T-cell (primary cell): ENCODE data around the gene CYTH1. TPM values are rescaled to one million over a fixed set of nuclear protein-coding genes. Genes with fewer than 3 reads are reported as not detected.

Source experiments
- ATAC-seq, 4 experiments: fragments of 200-7000 bp in 3 of 4; fragments of 150-1000 bp in 1 of 4; cut with Tn5 transposase; replicated peaks in 1 of 4; 1 replicate in 3 of 4; 2 replicates in 1 of 4; pipeline ENCODE4 v1.10.0; 2021; ENCODE audit warnings: moderate library complexity in 3 of 4, mild to moderate bottlenecking in 2 of 4, moderate number of reproducible peaks in 1 of 4
- CTCF ChIA-PET, 2 donors: fragments of 300-600 bp; sonication (Branson Sonifier 250); formaldehyde crosslinking; loops; one replicate each; lab custom pipeline; 2022; ENCODE audit warnings: antibody characterized with exemption in 2 of 2; lab: Charles Lee
- POLR2A ChIA-PET, 2 donors: fragments of 300-600 bp; sonication (Branson Sonifier 250); formaldehyde crosslinking; loops; one replicate each; lab custom pipeline; 2022; ENCODE audit warnings: antibody characterized with exemption in 2 of 2; lab: Charles Lee
- DNase-seq, 35 experiments: peaks; one replicate each; pipeline versions ENCODE4 v3.0.0 to v3.0.0-alpha.2; 2013 to 2023
- H3K27ac ChIP-seq: one replicate; pipeline ENCODE4 v1.5.1; 2013; ENCODE audit warnings: low read length
- H3K27me3 ChIP-seq, 2 experiments: replicated peaks in 1 of 2; 1 replicate in 1 of 2; 2 replicates in 1 of 2; pipeline versions ENCODE4 v1.6.1 to v1.7.0; 2013; ENCODE audit warnings: low read length in 1 of 2, mixed read lengths in 1 of 2; ENCODE audit not compliant: control insufficient read depth in 2 of 2, insufficient read depth in 2 of 2; ENCODE audit errors: extremely low read depth in 1 of 2
- H3K36me3 ChIP-seq, 2 donors: 1 replicate in 1 of 2; 2 replicates in 1 of 2; pipeline versions ENCODE4 v1.6.1 to v1.7.0; 2013; ENCODE audit warnings: low read length in 1 of 2; ENCODE audit not compliant: control insufficient read depth in 2 of 2, insufficient read depth in 1 of 2; ENCODE audit errors: extremely low read depth in 1 of 2
- H3K4me1 ChIP-seq, 2 experiments: 1 replicate in 1 of 2; 2 replicates in 1 of 2; pipeline versions ENCODE4 v1.6.1 to v1.7.0; 2013; ENCODE audit warnings: low read length in 2 of 2, mixed read lengths in 1 of 2; ENCODE audit not compliant: insufficient read depth in 2 of 2, control insufficient read depth in 1 of 2; ENCODE audit errors: extremely low read depth in 1 of 2
- H3K4me3 ChIP-seq, 2 donors: 1 replicate in 1 of 2; 2 replicates in 1 of 2; pipeline versions ENCODE4 v1.5.1 to v1.7.0; 2013; ENCODE audit warnings: mild to moderate bottlenecking in 2 of 2, low read length in 1 of 2, moderate library complexity in 1 of 2; ENCODE audit not compliant: control insufficient read depth in 1 of 2; ENCODE audit errors: extremely low read depth in 1 of 2
- H3K9me3 ChIP-seq: 2 replicates; pipeline ENCODE4 v1.7.0; 2013
- H3K27ac Mint-ChIP-seq, 2 donors: one replicate each; pipeline ENCODE4 v1.8.0; 2020 to 2021; ENCODE audit warnings: mild to moderate bottlenecking in 2 of 2, mixed read lengths in 2 of 2
- H3K27me3 Mint-ChIP-seq, 2 donors: one replicate each; pipeline ENCODE4 v1.8.0; 2021 to 2022; ENCODE audit warnings: mixed read lengths in 2 of 2
- H3K36me3 Mint-ChIP-seq: one replicate; pipeline ENCODE4 v1.8.0; 2021; ENCODE audit warnings: mixed read lengths
- H3K4me1 Mint-ChIP-seq, 3 donors: one replicate each; pipeline ENCODE4 v1.8.0; 2020 to 2022; ENCODE audit warnings: mixed read lengths in 3 of 3, mild to moderate bottlenecking in 1 of 3
- H3K4me3 Mint-ChIP-seq, 3 donors: one replicate each; pipeline ENCODE4 v1.8.0; 2020 to 2022; ENCODE audit warnings: mild to moderate bottlenecking in 3 of 3, mixed read lengths in 3 of 3, moderate library complexity in 3 of 3
- H3K9me3 Mint-ChIP-seq, 3 donors: one replicate each; pipeline ENCODE4 v1.8.0; 2020 to 2022; ENCODE audit warnings: mixed read lengths in 3 of 3
- WGBS: methylation state at CpG from one replicate; pipeline ENCODE4 v1.1.5; 2013; ENCODE audit warnings: missing lambda C conversion rate; ENCODE audit not compliant: insufficient coverage; 5-methylcytosine and 5-hydroxymethylcytosine counted together
- total RNA-seq, 35 experiments: library from RNA in 6 of 35; stranded (reverse) in 6 of 35; fragments of 120-200 nt in 1 of 35; gene quantifications; one replicate each; pipeline versions ENCODE4 v1.2.1 to v1.2.4 and lab custom pipeline; 2013 to 2026

Gene CYTH1
- total RNA-seq, 5 donors from 2014 or later (not counting 1 experiment from before 2014, with no cell fraction given) = 357 to 509 (median 372) TPM

GRCh38 chr17:78658281-78658785, 123.7 kb downstream of the CYTH1 start:
- no peak overlapping the region for H3K27ac ChIP-seq
- H3K9me3 ChIP-seq = no peaks in the 10 kb centered on the region
- ChIA-PET POLR2A (no interaction called here), CTCF (no interaction called here)
- no peaks in the 10 kb centered on the region for H3K36me3 ChIP-seq
- no peaks in the 10 kb centered on the region for H3K36me3 Mint-ChIP-seq
- H3K4me1 Mint-ChIP-seq = peaks cover 0 to 1% (median under 1%) of the 10 kb centered on the region in 3 donors
- H3K27me3 Mint-ChIP-seq = no peaks in the 10 kb centered on the region
- ATAC-seq = no peak
- DNase-seq = no peak
- no peak overlapping the region for H3K27ac Mint-ChIP-seq
- 95% methylated on average over 11 of the region's 18 CpGs for WGBS
- H3K27me3 ChIP-seq = no peaks in the 10 kb centered on the region
- no peaks in the 10 kb centered on the region for H3K9me3 Mint-ChIP-seq
- no peaks in the 10 kb centered on the region for H3K4me1 ChIP-seq
- H3K4me3 ChIP-seq = no peak overlapping the region
- no peak overlapping the region for H3K4me3 Mint-ChIP-seq

- 87% methylated on average over 4 of the region's 9 CpGs for WGBS
- POLR2A ChIA-PET = no interaction called here
These were observed 126.7 kb downstream of the CYTH1 start for GRCh38 chr17:78655251-78655940.

GRCh38 chr17:78654325-78654724, 127.7 kb downstream of the CYTH1 start:
- Mint-ChIP-seq H3K27ac (no peak overlapping the region), H3K4me3 (no peak overlapping the region), H3K36me3 (no peaks in the 10 kb centered on the region), H3K27me3 (peaks cover under 1 to 3% of the 10 kb centered on the region in 2 donors), H3K9me3 (no peaks in the 10 kb centered on the region), H3K4me1 (no peaks in the 10 kb centered on the region)
- H3K36me3 ChIP-seq = no peaks in the 10 kb centered on the region
- DNase-seq (no peak), ATAC-seq (no peak)
- H3K9me3 ChIP-seq = no peaks in the 10 kb centered on the region
- no peaks in the 10 kb centered on the region for H3K4me1 ChIP-seq
- H3K27ac ChIP-seq = no peak overlapping the region
- no CpG with 5 or more reads among the region's 2 CpGs for WGBS
- CTCF ChIA-PET = interaction anchor here in 1 of 2 donors (0.6 kb wide), 1 partner anchor 17 kb away, joined by 3 read pairs; no protein-coding TSS in a partner anchor
- H3K27me3 ChIP-seq = no peaks in the 10 kb centered on the region
- POLR2A ChIA-PET = no interaction called here
- no peak overlapping the region for H3K4me3 ChIP-seq

More at GRCh38 chr17:78655251-78655940, 126.7 kb downstream of the CYTH1 start:
- Mint-ChIP-seq H3K4me1 (no peaks in the 10 kb centered on the region), H3K27me3 (peaks cover 0 to 3% of the 10 kb centered on the region in 2 donors), H3K4me3 (no peak overlapping the region), H3K36me3 (no peaks in the 10 kb centered on the region), H3K27ac (no peak overlapping the region), H3K9me3 (no peaks in the 10 kb centered on the region)
- H3K4me1 ChIP-seq = no peaks in the 10 kb centered on the region
- no peak for DNase-seq
- no peak for ATAC-seq
- CTCF ChIA-PET = no interaction called here
- no peak overlapping the region for H3K4me3 ChIP-seq
- H3K27me3 ChIP-seq = no peaks in the 10 kb centered on the region
- no peak overlapping the region for H3K27ac ChIP-seq
- H3K36me3 ChIP-seq = no peaks in the 10 kb centered on the region
- no peaks in the 10 kb centered on the region for H3K9me3 ChIP-seq

- H3K9me3 ChIP-seq = no peaks in the 10 kb centered on the region
- H3K36me3 ChIP-seq = no peaks in the 10 kb centered on the region
- Mint-ChIP-seq H3K4me3 (no peak overlapping the region), H3K4me1 (no peaks in the 10 kb centered on the region), H3K27ac (no peak overlapping the region), H3K36me3 (no peaks in the 10 kb centered on the region), H3K9me3 (peaks cover 0 to 3% (median 0%) of the 10 kb centered on the region in 3 donors), H3K27me3 (peaks cover 2 to 3% of the 10 kb centered on the region in 2 donors)
- WGBS = 85% methylated on average over 5 of the region's 5 CpGs
- no peaks in the 10 kb centered on the region for H3K4me1 ChIP-seq
- H3K4me3 ChIP-seq = no peak overlapping the region
- ChIA-PET POLR2A (no interaction called here), CTCF (interaction anchor here in 1 of 2 donors (0.5 to 0.6 kb wide), 2 partner anchors 16 to 197 kb away, joined by 3 read pairs; no protein-coding TSS in a partner anchor)
- DNase-seq (no peak), ATAC-seq (no peak)
- no peak overlapping the region for H3K27ac ChIP-seq
- no peaks in the 10 kb centered on the region for H3K27me3 ChIP-seq
These were observed 128.7 kb downstream of the CYTH1 start for GRCh38 chr17:78653382-78653781.

GRCh38 chr17:78652913-78653312, 129.2 kb downstream of the CYTH1 start:
- H3K27ac Mint-ChIP-seq = no peak overlapping the region

GRCh38 chr17:78652024-78652423, 130.0 kb downstream of the CYTH1 start:
- H3K27me3 Mint-ChIP-seq = peaks cover 3 to 4% of the 10 kb centered on the region in 2 donors
- Histone ChIP-seq H3K4me1 (no peaks in the 10 kb centered on the region), H3K36me3 (no peaks in the 10 kb centered on the region), H3K27me3 (peaks cover 0 to 6% of the 10 kb centered on the region in 2 experiments), H3K4me3 (no peak overlapping the region), H3K27ac (no peak overlapping the region), H3K9me3 (no peaks in the 10 kb centered on the region)
- CTCF ChIA-PET = interaction anchor here in 1 of 2 donors (0.5 kb wide), 1 partner anchor 1612 kb away, joined by 5 read pairs; no protein-coding TSS in a partner anchor
- ATAC-seq (no peak), DNase-seq (no peak)
- H3K27ac Mint-ChIP-seq = no peak overlapping the region
- H3K4me3 Mint-ChIP-seq = no peak overlapping the region
- POLR2A ChIA-PET = no interaction called here
- WGBS = no CpG with 5 or more reads among the region's 1 CpG
- H3K9me3 Mint-ChIP-seq = peaks cover 0 to 4% (median 4%) of the 10 kb centered on the region in 3 donors
- peaks cover 4% of the 10 kb centered on the region for H3K36me3 Mint-ChIP-seq
- no peaks in the 10 kb centered on the region for H3K4me1 Mint-ChIP-seq

More at GRCh38 chr17:78652913-78653312, 129.2 kb downstream of the CYTH1 start:
- no peak overlapping the region for H3K4me3 ChIP-seq
- H3K4me1 ChIP-seq = no peaks in the 10 kb centered on the region
- H3K36me3 ChIP-seq = no peaks in the 10 kb centered on the region
- H3K27ac ChIP-seq = no peak overlapping the region
- ChIA-PET POLR2A (no interaction called here), CTCF (no interaction called here)
- H3K4me1 Mint-ChIP-seq = no peaks in the 10 kb centered on the region
- DNase-seq (no peak), ATAC-seq (no peak)
- peaks cover 0 to 4% (median 3%) of the 10 kb centered on the region in 3 donors for H3K9me3 Mint-ChIP-seq
- peaks cover 2% of the 10 kb centered on the region for H3K36me3 Mint-ChIP-seq
- H3K27me3 ChIP-seq = peaks cover 0 to 4% of the 10 kb centered on the region in 2 experiments
- no peak overlapping the region for H3K4me3 Mint-ChIP-seq
- no peaks in the 10 kb centered on the region for H3K9me3 ChIP-seq
- H3K27me3 Mint-ChIP-seq = peaks cover 3% of the 10 kb centered on the region in 2 donors
- WGBS = 56% methylated on average over 4 of the region's 11 CpGs
